ENCODE data around the gene MINDY4B. TPM values are rescaled to one million over a fixed set of nuclear protein-coding genes. Genes with fewer than 3 reads are reported as not detected.

MINDY4B gene
- total and polyA plus RNA-seq, 2 of the 4 experiments (the other 2 are of a cell fraction), result not detected

DNA sequence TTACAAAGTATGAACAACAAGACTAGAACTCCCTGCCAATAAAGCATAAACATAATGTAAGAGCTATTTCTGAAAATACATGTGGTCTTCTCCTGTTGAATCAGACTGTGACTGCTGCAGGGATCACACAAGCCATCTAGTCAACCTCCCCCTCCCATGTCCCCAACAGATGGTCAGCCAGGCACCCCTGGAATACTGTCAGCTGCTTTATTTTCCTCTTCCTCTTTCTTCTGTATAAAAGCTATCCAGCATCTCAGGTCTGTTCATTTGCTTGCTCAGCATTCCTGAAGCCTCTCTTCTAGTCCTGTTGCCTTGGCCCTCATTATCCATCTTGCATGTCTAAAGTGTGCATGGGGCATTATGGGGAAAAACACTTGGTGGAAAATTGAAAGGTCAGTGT, 6.5 kb upstream of the MINDY4B start:
- no peak for ATAC-seq (ENCODE audit: low read depth)
- H3K4me1 ChIP-seq (ENCODE audit: control insufficient read depth, insufficient read depth, low read length), result no peaks in the 10 kb centered on the region
- intact Hi-C loops (cut with micrococcal nuclease) (no loop called here), in situ Hi-C loops (cut with MboI; ENCODE audit: low sequenced_read_pairs) (loop anchor here (25.0 kb wide), 1 partner anchor 226 kb away; no protein-coding TSS in a partner anchor), dilution Hi-C loops (cut with HindIII; ENCODE audit: low sequenced_read_pairs, unreplicated experiment) (no loop called here)
- ChIA-PET CTCF (no interaction called here), POLR2A (ENCODE audit: unreplicated experiment) (no interaction called here)
- H3K27ac ChIP-seq (ENCODE audit: insufficient read depth, low read length), result no peak overlapping the region
- H2BK15ac ChIP-seq (ENCODE audit: low read depth, low read length), result no peak overlapping the region
- peaks cover 14% of the 10 kb centered on the region for H3K27me3 ChIP-seq (ENCODE audit: control insufficient read depth, insufficient read depth, low read length)
- H2AK5ac ChIP-seq (ENCODE audit: low read depth, low read length), result no peak overlapping the region
- no peak overlapping the region for H4K8ac ChIP-seq (ENCODE audit: low read depth in 2 of 2, low read length in 2 of 2)
- no peak overlapping the region for H2BK20ac ChIP-seq (ENCODE audit: low read depth, low read length)
- H3K4ac ChIP-seq (ENCODE audit: low read depth, low read length), result no peak overlapping the region
- TF ChIP-seq MAFK (IDR thresholded peaks at IDR 0.05; ENCODE audit: low read depth, low read length), result peak; percentile 74
- no peak for TF ChIP-seq BHLHE40 (IDR thresholded peaks at IDR 0.05; ENCODE audit: low read depth, low read length)
- H3K23ac ChIP-seq (ENCODE audit: low read depth, low read length), result no peak overlapping the region
- peaks cover 3% of the 10 kb centered on the region; the same call in 1 of the 2 replicates for H3K9me1 ChIP-seq (ENCODE audit: insufficient read depth, low read length)
- H4K20me1 ChIP-seq (ENCODE audit: insufficient read depth, low read length), result no peaks in the 10 kb centered on the region
- H3K18ac ChIP-seq (ENCODE audit: low read depth, low read length), result no peak overlapping the region
- BruUV-seq (replicated peaks), result no TSS peak
- H2AK9ac ChIP-seq (replicated peaks; ENCODE audit: low read depth, low read length, poor library complexity), result no peak overlapping the region
- no peak overlapping the region for H2BK5ac ChIP-seq (ENCODE audit: low read depth, low read length, poor library complexity, severe bottlenecking)
- no peak overlapping the region for H3K4me2 ChIP-seq (ENCODE audit: low read depth, low read length)
- no peak overlapping the region for H3K14ac ChIP-seq (replicated peaks; ENCODE audit: low read depth, low read length)
- no peak overlapping the region for H4K91ac ChIP-seq (ENCODE audit: insufficient read depth, low read depth, low read length)
- DNase-seq, result no peak
- H2BK120ac ChIP-seq (ENCODE audit: low read depth, low read length), result no peak overlapping the region
- no peak overlapping the region for H2AFZ ChIP-seq (replicated peaks; ENCODE audit: low read length, poor library complexity)
- H3K79me1 ChIP-seq (ENCODE audit: low read depth in 1 of 2, low read length in 2 of 2), result no peaks in the 10 kb centered on the region
- H4K5ac ChIP-seq (ENCODE audit: low read depth, low read length), result no peak overlapping the region
- no peak overlapping the region for H3K9ac ChIP-seq (ENCODE audit: low read depth, low read length)
- no peak overlapping the region for H3K4me3 ChIP-seq (ENCODE audit: insufficient read depth, low read depth, low read length)
- no peaks in the 10 kb centered on the region for H3K9me3 ChIP-seq (ENCODE audit: control insufficient read depth, insufficient read depth, low read length)
- H3K36me3 ChIP-seq (ENCODE audit: control insufficient read depth, insufficient read depth, low read length), result no peaks in the 10 kb centered on the region
- H3K56ac ChIP-seq (ENCODE audit: extremely low read depth, insufficient read depth, low read length), result no peak overlapping the region
